ENCODE data around the gene PARD6B. TPM values are rescaled to one million over a fixed set of nuclear protein-coding genes. Genes with fewer than 3 reads are reported as not detected.

PARD6B gene
- total RNA-seq, 1 donor from 2014 or later: 13.1 TPM

DNA sequence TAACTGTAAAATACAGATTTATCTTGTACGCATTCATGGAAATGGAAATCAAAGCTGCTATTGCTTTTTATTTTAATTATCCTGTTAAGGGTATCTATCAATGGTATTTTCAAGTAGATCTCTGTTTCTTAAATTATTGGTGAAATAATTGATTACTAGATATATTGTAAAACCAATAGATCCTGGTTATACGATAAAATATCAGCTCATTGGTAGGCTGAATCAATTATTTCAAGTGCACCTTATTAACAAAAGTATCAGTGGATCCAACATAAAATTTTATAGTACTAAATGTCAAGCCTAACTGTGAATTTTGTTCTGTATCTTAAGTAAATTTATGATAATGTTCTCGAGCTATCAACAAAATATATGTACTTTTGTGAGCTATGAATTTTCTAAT lies 21.8 kb downstream of the PARD6B start:
- no peaks in the 10 kb centered on the region for H3K27me3 ChIP-seq (ENCODE audit: insufficient read depth, low read length)
- TF ChIP-seq EZH2 (IDR thresholded peaks at IDR 0.05; ENCODE audit: insufficient read depth, low read length): no peak
- TF ChIP-seq, protein P1, sequence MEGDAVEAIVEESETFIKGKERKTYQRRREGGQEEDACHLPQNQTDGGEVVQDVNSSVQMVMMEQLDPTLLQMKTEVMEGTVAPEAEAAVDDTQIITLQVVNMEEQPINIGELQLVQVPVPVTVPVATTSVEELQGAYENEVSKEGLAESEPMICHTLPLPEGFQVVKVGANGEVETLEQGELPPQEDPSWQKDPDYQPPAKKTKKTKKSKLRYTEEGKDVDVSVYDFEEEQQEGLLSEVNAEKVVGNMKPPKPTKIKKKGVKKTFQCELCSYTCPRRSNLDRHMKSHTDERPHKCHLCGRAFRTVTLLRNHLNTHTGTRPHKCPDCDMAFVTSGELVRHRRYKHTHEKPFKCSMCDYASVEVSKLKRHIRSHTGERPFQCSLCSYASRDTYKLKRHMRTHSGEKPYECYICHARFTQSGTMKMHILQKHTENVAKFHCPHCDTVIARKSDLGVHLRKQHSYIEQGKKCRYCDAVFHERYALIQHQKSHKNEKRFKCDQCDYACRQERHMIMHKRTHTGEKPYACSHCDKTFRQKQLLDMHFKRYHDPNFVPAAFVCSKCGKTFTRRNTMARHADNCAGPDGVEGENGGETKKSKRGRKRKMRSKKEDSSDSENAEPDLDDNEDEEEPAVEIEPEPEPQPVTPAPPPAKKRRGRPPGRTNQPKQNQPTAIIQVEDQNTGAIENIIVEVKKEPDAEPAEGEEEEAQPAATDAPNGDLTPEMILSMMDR (IDR thresholded peaks at IDR 0.05; ENCODE audit: insufficient read depth, low read depth, low read length): no peak
- H3K36me3 ChIP-seq (ENCODE audit: insufficient read depth, low read length): no peaks in the 10 kb centered on the region
- no peaks in the 10 kb centered on the region for H4K20me1 ChIP-seq (ENCODE audit: insufficient read depth, low read length)
- DNase-seq (ENCODE audit: low read depth): no peak
- no peaks in the 10 kb centered on the region for H3K36me3 Mint-ChIP-seq (ENCODE audit: low read depth, unreplicated experiment)
- no peak overlapping the region for H3K4me2 ChIP-seq (ENCODE audit: low read length)
- H3K9me3 Mint-ChIP-seq (ENCODE audit: unreplicated experiment): no peaks in the 10 kb centered on the region
- no peak overlapping the region for H3K27ac Mint-ChIP-seq (ENCODE audit: unreplicated experiment)
- no peaks in the 10 kb centered on the region for H3K4me1 ChIP-seq (ENCODE audit: insufficient read depth, low read length)
- H3K27ac ChIP-seq (ENCODE audit: low read depth, low read length): no peak overlapping the region
- no peak overlapping the region for H3K9ac ChIP-seq (ENCODE audit: low read length)
- no peak overlapping the region for H3K4me3 Mint-ChIP-seq (ENCODE audit: unreplicated experiment)
- H3K9me3 ChIP-seq (ENCODE audit: insufficient read depth, low read depth, low read length): no peaks in the 10 kb centered on the region
- no peak for FAIRE-seq
- H3K4me3 ChIP-seq (ENCODE audit: insufficient read depth, low read depth, low read length): no peak overlapping the region
- no peaks in the 10 kb centered on the region for H3K79me2 ChIP-seq (ENCODE audit: insufficient read depth, low read length)
- H3K27me3 Mint-ChIP-seq (ENCODE audit: low read depth, unreplicated experiment): no peaks in the 10 kb centered on the region
- H3K4me1 Mint-ChIP-seq (ENCODE audit: low read depth, unreplicated experiment): peaks cover under 1% of the 10 kb centered on the region
- H2AFZ ChIP-seq (ENCODE audit: low read depth, low read length): no peak overlapping the region

DNA sequence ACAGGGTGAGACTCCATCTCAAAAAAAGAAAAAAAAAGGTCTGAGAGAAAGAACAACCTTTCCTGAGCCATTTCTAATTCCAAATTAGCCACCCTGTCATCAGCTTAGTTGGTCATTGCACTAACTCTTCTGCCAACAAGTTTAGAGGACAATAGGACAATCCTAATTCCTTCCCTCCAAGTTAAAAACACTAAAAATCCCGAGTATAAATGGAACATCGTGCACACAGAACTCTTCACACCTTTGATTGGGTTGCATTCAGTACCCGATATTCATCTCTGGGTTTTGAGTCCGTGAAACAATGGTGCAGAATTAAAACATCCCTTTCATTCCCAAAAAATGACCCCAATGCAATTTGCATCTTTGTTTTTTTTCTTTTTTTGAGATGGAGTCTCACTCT lies 23.0 kb downstream of the PARD6B start:
- Mint-ChIP-seq H3K4me3 (ENCODE audit: unreplicated experiment) (no peak overlapping the region), H3K9me3 (ENCODE audit: unreplicated experiment) (no peaks in the 10 kb centered on the region), H3K27ac (ENCODE audit: unreplicated experiment) (no peak overlapping the region), H3K4me1 (ENCODE audit: low read depth, unreplicated experiment) (peaks cover 1% of the 10 kb centered on the region), H3K27me3 (ENCODE audit: low read depth, unreplicated experiment) (no peaks in the 10 kb centered on the region), H3K36me3 (ENCODE audit: low read depth, unreplicated experiment) (no peaks in the 10 kb centered on the region)
- no peak overlapping the region for H3K27ac ChIP-seq (ENCODE audit: low read depth, low read length)
- H3K79me2 ChIP-seq (ENCODE audit: insufficient read depth, low read length): no peaks in the 10 kb centered on the region
- H4K20me1 ChIP-seq (ENCODE audit: insufficient read depth, low read length): no peaks in the 10 kb centered on the region
- H3K9me3 ChIP-seq (ENCODE audit: insufficient read depth, low read depth, low read length): no peaks in the 10 kb centered on the region
- H2AFZ ChIP-seq (ENCODE audit: low read depth, low read length): no peak overlapping the region
- FAIRE-seq: no peak
- no peak overlapping the region for H3K4me3 ChIP-seq (ENCODE audit: insufficient read depth, low read depth, low read length)
- peaks cover 5% of the 10 kb centered on the region for H3K4me1 ChIP-seq (ENCODE audit: insufficient read depth, low read length)
- DNase-seq (ENCODE audit: low read depth): no peak
- H3K36me3 ChIP-seq (ENCODE audit: insufficient read depth, low read length): no peaks in the 10 kb centered on the region
- no peaks in the 10 kb centered on the region for H3K27me3 ChIP-seq (ENCODE audit: insufficient read depth, low read length)
- no peak overlapping the region for H3K4me2 ChIP-seq (ENCODE audit: low read length)
- TF ChIP-seq, protein P1 (IDR thresholded peaks at IDR 0.05; ENCODE audit: insufficient read depth, low read depth, low read length): no peak
- no peak for TF ChIP-seq EZH2 (IDR thresholded peaks at IDR 0.05; ENCODE audit: insufficient read depth, low read length)
- H3K9ac ChIP-seq (ENCODE audit: low read length): no peak overlapping the region

DNA sequence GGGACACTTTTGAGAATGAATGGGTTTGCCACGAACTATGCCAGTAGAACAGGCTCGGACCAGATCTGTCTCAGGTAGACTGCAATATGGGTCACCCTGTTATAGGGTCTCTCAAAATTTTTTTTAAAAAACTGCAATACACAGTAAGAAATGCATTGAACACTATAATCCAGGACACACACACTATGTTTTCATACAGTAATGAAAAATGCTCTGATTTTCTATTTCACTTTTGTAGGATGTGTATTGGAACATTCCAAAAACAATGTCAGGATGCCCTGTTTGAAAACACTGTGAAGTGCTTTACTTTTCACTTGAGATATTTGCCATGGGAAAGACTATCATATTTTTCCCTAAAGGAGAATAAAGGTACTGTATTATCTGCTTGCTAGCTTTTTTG lies 25.1 kb downstream of the PARD6B start:
- Histone ChIP-seq H3K27ac (ENCODE audit: low read depth, low read length) (no peak overlapping the region), H3K4me3 (ENCODE audit: insufficient read depth, low read depth, low read length) (no peak overlapping the region), H3K9ac (ENCODE audit: low read length) (no peak overlapping the region), H3K79me2 (ENCODE audit: insufficient read depth, low read length) (no peaks in the 10 kb centered on the region), H3K4me2 (ENCODE audit: low read length) (no peak overlapping the region), H2AFZ (ENCODE audit: low read depth, low read length) (no peak overlapping the region), H3K27me3 (ENCODE audit: insufficient read depth, low read length) (no peaks in the 10 kb centered on the region), H3K9me3 (ENCODE audit: insufficient read depth, low read depth, low read length) (no peaks in the 10 kb centered on the region), H4K20me1 (ENCODE audit: insufficient read depth, low read length) (no peaks in the 10 kb centered on the region), H3K36me3 (ENCODE audit: insufficient read depth, low read length) (no peaks in the 10 kb centered on the region), H3K4me1 (ENCODE audit: insufficient read depth, low read length) (peaks cover 10% of the 10 kb centered on the region)
- Mint-ChIP-seq H3K4me3 (ENCODE audit: unreplicated experiment) (no peak overlapping the region), H3K27ac (ENCODE audit: unreplicated experiment) (no peak overlapping the region), H3K9me3 (ENCODE audit: unreplicated experiment) (no peaks in the 10 kb centered on the region), H3K4me1 (ENCODE audit: low read depth, unreplicated experiment) (peaks cover 5% of the 10 kb centered on the region), H3K27me3 (ENCODE audit: low read depth, unreplicated experiment) (no peaks in the 10 kb centered on the region), H3K36me3 (ENCODE audit: low read depth, unreplicated experiment) (no peaks in the 10 kb centered on the region)
- TF ChIP-seq, protein P1 (IDR thresholded peaks at IDR 0.05; ENCODE audit: insufficient read depth, low read depth, low read length): no peak
- no peak for TF ChIP-seq EZH2 (IDR thresholded peaks at IDR 0.05; ENCODE audit: insufficient read depth, low read length)
- FAIRE-seq (no peak), DNase-seq (ENCODE audit: low read depth) (no peak)

All from astrocyte (in vitro differentiated cells and primary cell).